Fibroblast of villous mesenchyme (primary cell): ENCODE measurements around the gene GSDMA. TPM values are rescaled to one million over a fixed set of nuclear protein-coding genes. Genes with fewer than 3 reads are reported as not detected.
A peak's percentile ranks its signal among the peaks of the same experiment; 100 is the strongest.

ENCODE experiments used
- DNase-seq: peaks from one replicate; pipeline ENCODE4 v3.0.0-alpha.2; 2010; ENCODE audit warnings: low read depth
- H3K4me3 ChIP-seq: 2 replicates; pipeline ENCODE4 v1.5.1; 2011; ENCODE audit warnings: low read depth, mild to moderate bottlenecking, low read length
- total RNA-seq: library from RNA; depleted of rRNA; stranded (reverse); fragments of >200 nt; gene quantifications from 2 replicates; pipeline ENCODE4 v1.2.3, GENCODE V29; 2012
- TF ChIP-seq, protein P1 (sequence below): IDR thresholded peaks from 2 replicates; pipeline ENCODE4 v1.5.1; 2012; ENCODE audit warnings: low read depth, mild to moderate bottlenecking, low read length; ENCODE audit not compliant: insufficient read depth

GSDMA gene
- total RNA-seq, 1 donor: under 0.01 TPM

DNA sequence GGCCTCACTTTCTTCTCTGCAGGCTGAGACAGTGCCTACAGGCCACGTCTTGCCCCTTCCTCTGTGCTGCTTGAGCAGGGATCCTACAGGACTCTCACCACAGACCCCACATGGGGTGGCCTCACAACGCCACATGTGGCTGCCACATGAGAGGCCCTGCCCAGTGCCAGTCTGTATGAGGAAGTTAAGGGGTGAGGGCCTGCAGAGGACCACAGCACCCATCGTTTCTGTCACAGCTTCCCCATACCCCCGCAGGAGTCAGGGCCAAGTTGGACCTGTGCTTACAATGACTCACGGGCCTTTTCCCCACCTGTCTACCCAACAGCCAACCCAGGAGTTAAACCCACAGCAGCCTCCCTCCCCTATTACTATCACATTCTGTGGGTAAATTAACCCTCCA, 41.5 kb upstream of the GSDMA start:
- DNase-seq: no peak
- H3K4me3 ChIP-seq: no peak overlapping the region
- TF ChIP-seq, protein P1, sequence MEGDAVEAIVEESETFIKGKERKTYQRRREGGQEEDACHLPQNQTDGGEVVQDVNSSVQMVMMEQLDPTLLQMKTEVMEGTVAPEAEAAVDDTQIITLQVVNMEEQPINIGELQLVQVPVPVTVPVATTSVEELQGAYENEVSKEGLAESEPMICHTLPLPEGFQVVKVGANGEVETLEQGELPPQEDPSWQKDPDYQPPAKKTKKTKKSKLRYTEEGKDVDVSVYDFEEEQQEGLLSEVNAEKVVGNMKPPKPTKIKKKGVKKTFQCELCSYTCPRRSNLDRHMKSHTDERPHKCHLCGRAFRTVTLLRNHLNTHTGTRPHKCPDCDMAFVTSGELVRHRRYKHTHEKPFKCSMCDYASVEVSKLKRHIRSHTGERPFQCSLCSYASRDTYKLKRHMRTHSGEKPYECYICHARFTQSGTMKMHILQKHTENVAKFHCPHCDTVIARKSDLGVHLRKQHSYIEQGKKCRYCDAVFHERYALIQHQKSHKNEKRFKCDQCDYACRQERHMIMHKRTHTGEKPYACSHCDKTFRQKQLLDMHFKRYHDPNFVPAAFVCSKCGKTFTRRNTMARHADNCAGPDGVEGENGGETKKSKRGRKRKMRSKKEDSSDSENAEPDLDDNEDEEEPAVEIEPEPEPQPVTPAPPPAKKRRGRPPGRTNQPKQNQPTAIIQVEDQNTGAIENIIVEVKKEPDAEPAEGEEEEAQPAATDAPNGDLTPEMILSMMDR: no peak

DNA sequence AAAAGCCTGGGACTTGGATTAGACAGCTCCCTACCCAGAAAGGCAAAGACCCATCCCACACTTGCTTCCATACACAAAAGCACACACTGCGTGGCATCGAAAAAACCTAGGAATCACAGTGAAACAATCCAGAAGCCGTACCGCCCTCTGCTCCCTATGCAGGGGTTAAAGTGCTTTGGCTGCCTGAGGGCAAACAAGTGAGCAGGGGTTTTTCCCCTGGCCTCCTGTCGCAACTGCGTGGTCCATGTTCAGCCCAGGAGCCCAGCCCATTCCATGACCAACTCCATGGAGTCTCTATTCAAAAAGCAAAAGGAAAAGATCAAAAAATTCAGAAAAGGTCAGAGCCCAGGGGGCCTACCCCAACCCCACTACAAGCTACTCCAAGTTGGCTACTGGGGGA, 40.8 kb upstream of the GSDMA start:
- no peak for DNase-seq
- TF ChIP-seq, protein P1: no peak
- no peak overlapping the region for H3K4me3 ChIP-seq

DNA sequence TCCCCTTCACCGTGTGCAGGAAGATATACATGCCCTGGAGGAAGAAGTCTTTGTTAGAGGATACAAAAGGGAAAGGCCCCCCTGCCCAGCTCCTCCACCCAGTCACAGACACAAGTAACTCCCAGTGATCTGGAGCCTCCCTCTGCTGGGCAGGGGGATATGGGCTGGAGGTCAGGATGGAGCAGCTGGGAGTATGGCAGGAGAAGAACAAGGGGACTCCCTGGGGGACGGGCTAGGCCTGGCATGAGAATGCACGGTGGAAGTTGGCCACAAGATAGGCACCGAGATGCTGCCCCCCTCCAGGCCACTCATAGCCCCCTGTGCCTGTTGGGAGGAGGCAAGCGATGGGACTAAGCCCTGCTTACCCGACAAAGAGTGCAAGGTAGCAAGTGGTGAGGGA, 39.6 kb upstream of the GSDMA start:
- no peak overlapping the region for H3K4me3 ChIP-seq
- DNase-seq: no peak
- TF ChIP-seq, protein P1: no peak

DNA sequence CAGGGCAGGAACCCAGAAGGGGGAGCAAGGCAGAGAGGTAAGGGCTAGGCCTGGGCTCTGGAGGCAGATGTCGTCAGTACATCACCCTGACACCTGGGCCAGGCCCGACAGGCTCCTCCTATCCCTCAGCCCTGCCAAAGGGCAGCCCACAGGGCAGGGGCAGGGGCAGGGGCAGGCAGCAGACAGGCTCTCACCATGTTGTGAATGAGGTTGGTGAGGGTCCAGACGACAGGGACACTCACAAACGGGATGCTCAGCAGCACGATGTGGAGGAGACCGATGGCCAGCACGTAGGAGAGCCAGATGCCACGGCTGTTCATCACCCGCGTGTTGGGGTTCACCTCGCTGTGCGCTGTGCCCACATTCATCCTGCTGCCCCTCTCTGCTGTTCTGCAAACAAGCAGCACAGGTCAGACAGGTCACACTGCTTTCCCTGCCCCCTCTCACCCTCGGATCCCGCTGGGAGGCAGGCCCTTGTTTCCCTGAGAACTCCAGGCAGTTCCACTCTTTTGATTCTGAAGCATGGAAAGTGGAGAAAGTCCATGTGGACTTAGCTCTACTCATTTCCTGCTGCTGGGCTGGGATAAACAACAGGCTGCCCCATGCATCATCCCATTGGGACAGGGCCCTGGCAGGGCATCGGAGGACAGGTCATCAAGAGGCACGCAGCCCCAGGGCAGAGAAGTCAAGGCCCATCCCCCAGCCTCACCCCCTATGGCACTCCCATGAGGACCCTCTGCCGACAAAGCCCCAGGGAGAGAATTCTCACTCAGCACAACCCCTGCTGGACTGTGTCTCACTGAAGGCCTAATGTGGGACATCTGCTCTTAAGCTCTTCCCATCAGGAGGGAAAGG, 38.7 kb upstream of the GSDMA start:
- peak; percentile 23 for DNase-seq
- TF ChIP-seq, protein P1: peak; percentile 38
- no peak overlapping the region for H3K4me3 ChIP-seq

DNA sequence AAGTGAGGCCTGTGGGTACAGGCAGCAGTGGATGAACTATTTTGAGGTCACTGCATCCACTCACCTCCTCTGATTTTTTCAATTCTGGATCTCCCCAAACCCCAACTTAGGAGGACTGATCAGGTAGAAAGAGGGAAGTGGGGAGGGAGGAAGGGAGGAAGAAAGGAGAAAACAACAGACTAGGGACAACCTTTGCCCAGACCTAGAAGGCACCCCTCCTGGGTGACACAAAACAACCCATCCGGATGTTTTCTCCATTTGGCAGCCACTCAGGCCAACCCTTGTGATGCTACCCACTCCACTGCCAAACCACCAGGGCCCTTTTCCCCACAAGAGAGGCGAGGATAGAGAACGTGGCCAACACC, 38.1 kb upstream of the GSDMA start:
- TF ChIP-seq, protein P1: no peak
- DNase-seq: no peak
- no peak overlapping the region for H3K4me3 ChIP-seq

DNA sequence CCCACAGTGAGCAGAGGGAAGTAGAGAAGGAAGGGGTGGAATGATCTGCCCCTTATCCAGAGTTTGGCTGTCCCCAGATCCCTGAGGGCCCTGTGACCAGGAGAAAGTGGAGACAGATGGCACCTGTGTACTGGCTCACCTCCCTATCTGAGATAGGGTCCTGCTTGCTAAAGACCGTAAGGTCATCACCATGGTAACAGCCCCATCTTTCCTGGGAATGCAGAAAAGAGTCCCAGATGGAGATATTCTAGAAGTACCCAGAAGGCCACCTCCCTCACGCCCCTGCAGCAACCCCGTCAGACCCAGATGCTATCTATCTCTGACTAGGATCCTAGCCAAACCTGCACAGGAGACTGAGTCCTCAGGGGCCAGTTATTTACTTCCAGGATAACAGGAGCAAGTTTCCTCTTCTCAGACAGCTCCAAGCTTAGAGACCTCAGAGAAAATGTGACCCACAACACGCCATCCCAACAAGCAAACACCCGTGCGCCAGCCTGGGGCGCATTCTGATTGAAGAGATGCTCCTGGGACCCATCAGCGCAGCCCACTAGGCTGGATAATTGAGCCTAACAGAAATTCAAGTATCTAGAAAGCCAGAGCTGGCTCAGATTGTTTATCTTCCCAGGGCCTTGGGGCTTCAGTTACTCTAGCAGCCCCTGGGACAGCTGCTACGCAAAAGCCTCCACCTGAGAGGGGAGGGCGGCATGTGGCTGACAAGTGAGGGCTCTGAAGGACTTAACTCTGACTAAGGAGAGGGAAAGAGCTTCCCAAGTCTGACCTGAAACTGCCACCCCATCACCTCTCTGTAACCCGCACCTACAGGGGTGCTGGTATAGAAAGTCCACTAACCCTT, 37.3 kb upstream of the GSDMA start:
- no peak for DNase-seq
- H3K4me3 ChIP-seq: peak overlapping the region; percentile 92
- TF ChIP-seq, protein P1: no peak
